NB4 (cell line): ENCODE results near the gene SLC10A3.

Source experiments
- POLR2A ChIP-seq: IDR thresholded peaks from 2 replicates; pipeline ENCODE4 v1.6.1; 2011; ENCODE audit warnings: mild to moderate bottlenecking; ENCODE audit not compliant: insufficient read length; ENCODE audit errors: extremely low read depth
- TF ChIP-seq, protein P1 (sequence below): IDR thresholded peaks from 2 replicates; pipeline ENCODE4 v1.6.1; 2011; ENCODE audit warnings: low read depth, low read length
- TF ChIP-seq, protein P2 (sequence below): IDR thresholded peaks from one replicate; pipeline ENCODE4 v1.5.1; 2012; ENCODE audit warnings: low read depth, low read length

DNA sequence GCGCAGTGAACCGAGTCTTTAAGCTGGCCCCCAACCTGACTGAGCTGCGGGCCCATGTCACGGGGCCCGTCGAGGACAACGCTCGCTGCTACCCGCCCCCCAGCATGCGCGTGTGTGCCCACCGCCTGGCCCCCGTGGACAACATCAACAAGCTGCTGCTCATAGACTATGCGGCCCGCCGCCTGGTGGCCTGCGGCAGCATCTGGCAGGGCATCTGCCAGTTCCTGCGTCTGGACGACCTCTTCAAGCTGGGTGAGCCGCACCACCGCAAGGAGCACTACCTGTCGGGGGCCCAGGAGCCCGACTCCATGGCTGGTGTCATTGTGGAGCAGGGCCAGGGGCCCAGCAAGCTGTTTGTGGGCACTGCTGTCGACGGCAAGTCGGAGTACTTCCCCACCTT, 30.1 kb downstream of the SLC10A3 start:
- TF ChIP-seq, protein P1, sequence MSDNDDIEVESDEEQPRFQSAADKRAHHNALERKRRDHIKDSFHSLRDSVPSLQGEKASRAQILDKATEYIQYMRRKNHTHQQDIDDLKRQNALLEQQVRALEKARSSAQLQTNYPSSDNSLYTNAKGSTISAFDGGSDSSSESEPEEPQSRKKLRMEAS: no peak
- TF ChIP-seq, protein P2, sequence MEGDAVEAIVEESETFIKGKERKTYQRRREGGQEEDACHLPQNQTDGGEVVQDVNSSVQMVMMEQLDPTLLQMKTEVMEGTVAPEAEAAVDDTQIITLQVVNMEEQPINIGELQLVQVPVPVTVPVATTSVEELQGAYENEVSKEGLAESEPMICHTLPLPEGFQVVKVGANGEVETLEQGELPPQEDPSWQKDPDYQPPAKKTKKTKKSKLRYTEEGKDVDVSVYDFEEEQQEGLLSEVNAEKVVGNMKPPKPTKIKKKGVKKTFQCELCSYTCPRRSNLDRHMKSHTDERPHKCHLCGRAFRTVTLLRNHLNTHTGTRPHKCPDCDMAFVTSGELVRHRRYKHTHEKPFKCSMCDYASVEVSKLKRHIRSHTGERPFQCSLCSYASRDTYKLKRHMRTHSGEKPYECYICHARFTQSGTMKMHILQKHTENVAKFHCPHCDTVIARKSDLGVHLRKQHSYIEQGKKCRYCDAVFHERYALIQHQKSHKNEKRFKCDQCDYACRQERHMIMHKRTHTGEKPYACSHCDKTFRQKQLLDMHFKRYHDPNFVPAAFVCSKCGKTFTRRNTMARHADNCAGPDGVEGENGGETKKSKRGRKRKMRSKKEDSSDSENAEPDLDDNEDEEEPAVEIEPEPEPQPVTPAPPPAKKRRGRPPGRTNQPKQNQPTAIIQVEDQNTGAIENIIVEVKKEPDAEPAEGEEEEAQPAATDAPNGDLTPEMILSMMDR: no peak
- TF ChIP-seq POLR2A: no peak
